ENCODE results near the gene GGT1.
A peak's percentile ranks its signal among the peaks of the same experiment; 100 is the strongest.
"Not testable (repeated sequence)": the region's sequence is repeated elsewhere in the genome, so short reads cannot be mapped to it uniquely, and the experiment has no call there.

Gene GGT1

DNA sequence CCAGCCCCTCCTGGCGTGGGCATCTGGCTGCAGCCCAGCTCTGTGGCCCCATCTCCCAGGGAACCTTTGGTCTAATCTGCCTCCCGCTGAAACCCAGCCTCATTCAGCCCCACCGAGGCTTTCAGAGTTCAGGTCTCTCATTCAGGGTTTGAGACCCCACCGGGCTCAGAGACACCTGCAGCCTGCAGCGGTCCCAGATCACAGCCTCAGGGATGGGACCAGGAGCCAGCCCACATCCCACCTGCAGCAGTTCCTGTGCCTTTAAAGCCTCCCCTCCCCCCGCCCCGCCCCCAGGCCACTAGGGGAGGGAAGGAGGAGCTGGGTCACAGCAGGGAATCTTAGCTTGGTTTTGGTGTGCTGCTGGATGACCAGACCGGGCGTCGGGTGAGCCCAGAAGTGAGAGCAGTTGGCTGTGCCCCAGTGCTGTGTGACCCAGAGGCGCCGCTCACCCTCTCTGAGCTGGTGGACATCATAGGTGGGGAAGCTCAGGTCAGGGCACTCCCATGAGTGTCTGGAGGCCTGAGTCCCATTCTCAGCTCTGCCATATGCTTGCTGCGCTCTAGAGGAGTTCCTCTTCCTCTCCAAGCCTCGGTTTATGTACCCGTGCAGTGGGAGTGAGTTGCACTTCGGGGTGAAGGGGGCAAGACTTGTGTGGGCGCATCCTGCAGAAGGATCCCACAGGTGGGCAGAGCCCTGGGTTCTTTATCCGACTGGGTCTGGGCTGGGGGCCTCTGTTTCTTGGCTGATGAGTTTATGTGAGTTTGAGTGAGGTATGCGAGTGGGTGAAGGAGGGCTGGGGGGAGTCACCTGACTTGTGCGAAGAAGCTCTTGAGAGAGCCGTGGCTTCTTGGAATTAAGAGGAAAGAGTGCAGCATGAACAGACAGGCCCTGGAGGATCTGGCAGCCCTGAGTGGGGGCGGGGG lies at the start of gene GGT1:
TSS of gene GGT1 (plus strand) at position 347 of the 923 bp plus-strand sequence. CDS start 7,889 bp downstream, outside the sequence.
- not testable (repeated sequence) for DNase-seq (ENCODE audit: low read depth in 4 of 4, low spot score in 1 of 4)

DNA sequence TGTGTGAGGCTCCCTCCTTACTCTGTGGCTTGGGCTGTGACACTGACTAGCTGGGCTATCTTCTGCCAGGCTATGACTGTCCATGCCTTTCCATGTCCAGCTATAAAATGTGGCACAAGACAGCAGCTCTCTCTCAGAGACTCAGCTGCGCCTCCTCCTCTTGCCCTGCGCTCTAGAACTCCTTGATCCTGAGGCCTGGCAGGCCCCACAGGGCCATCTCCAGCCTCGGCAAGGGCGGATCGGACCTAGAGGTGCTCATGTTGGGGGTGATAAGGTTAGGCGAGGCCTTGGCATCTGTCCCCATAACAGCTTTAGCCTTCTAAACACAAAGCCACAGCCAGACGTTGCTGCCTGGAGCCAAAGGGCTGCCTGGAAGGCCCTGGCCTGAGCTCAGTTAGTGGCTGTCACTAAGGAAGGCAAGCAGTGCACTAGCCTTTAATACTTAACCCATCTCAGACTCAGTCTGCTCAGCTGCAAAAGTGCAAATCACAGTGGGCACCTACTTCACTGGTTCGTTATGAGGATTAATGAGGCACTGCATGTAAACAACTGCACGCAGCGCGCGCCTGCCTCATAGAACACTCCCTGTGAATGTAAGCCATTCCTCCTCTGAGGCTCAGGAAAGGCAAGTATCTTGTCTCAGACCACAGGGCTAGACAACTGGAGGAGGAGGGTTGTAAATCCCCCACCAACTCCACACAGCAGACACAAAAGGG lies 49.2 kb upstream of the GGT1 start:
- no peak for DNase-seq (ENCODE audit: low read depth in 4 of 4, low spot score in 1 of 4)

DNA sequence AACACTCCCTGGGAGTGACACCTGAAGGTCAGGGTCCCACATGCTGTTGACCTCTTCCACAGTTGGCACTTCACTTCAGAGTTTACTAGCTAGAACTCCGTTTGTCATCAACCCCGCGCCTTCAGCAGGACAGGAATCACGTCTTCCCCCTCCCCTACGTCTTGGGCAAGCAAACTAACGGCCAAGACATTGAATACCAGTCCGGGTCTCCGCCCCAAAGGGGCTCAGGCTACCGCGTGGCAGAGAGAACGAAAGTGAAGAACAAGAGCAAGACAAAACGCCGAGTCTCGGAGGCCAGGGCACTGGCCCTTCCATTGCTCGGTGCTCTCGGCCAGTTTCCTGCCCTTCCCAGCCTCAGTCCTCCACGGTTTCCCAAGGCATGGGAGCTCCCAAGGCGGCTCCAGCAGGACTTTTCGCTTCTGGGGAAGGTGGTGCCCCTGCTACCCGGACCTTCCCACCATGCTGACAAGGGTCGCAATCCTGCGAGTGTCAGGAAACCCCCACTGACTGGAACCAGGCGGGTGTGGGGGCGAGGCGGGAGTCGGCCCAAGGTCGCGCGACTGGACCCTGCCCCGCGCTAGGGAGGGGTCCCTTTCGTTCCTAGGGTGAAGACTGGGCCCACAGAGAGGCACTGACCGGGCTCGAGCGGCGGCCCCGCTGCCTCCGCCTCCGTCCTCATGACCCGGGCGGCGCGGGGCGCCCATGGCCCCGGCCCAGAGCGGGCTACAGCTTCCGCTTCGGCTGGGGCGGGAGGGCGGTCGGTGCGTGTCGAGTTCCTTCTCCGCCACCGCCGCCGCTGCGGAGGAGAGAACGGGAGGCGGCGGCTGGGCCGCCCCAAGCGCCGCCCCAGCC lies 48.5 kb upstream of the GGT1 start, which contains the start of gene GUCD1:
TSS of gene GUCD1 (minus strand) at position 826 of the 852 bp plus-strand sequence. CDS start at position 679, 147 bp downstream.
- peak in 3 of 4 experiments; percentile 7 to 16 (median 14) for DNase-seq (ENCODE audit: low read depth in 4 of 4, low spot score in 1 of 4)

DNA sequence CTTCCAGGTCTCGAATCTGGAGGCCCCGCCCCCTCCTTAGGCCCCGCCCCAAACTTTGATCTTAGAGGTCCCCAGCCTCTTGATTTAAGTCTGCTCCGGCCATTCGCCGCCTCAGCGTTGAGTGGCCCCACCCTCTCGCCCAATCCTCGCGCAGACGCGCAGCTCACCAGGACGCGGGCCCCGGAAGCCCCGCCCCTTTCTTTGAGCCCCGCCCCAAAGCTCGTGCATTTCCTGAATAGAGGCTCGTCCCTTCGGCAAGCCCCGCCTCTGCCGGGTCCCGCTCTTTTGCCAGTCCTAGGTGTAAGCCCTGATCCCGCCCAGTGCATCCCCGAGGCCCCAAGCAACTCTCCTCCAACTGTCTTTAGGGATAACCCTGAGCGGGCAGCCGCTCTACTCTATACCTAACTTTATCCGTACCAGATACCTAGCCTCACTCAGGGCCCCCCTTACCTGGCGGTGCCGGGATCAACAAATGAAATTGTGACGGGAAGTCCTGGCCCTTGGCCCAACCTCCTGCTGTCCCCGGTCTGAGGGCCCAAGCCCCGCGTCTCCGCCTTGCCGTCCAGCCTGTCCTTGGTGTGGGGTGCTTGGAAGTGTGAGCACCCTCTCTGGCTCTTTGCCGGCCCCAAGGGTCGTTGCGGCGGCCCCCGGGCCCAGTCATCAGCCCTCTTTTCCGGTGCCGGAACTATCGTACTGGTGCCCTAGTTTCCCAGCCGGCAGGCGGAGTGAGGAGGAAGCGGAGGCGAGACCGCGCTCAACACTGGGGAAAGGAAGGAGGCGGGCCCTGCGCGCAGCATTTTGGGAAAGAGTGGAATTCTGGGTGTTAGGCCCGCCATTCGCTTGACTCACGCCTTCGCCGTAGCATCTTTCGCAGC lies 47.6 kb upstream of the GGT1 start, which contains the start of gene SNRPD3:
TSS of gene SNRPD3 (plus strand) at position 835 of the 875 bp plus-strand sequence. CDS start 1,676 bp downstream, outside the sequence.
- DNase-seq (ENCODE audit: low read depth in 4 of 4, low spot score in 1 of 4) = peak; percentile 98 to 100 (median 99)

DNA sequence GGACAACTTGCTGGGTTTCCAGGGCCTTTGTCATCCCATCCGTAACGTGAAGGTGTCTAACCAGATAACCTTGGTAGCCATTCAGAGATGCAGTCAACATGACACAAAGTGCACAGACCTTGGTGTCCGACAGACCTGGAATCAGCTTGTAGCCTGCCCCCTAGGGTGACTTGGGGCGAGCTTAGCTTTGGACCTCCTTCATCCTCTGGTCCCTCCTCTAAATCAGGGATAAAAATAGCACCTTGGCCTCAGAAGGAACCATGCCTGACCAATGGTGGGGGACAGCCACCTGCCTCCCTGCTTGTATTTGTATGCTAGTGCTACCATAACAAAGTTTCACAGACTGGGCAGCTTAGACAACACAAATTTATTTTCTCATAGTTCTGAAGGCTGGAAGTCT lies 43.5 kb upstream of the GGT1 start:
- DNase-seq (ENCODE audit: low read depth in 4 of 4, low spot score in 1 of 4) = no peak

DNA sequence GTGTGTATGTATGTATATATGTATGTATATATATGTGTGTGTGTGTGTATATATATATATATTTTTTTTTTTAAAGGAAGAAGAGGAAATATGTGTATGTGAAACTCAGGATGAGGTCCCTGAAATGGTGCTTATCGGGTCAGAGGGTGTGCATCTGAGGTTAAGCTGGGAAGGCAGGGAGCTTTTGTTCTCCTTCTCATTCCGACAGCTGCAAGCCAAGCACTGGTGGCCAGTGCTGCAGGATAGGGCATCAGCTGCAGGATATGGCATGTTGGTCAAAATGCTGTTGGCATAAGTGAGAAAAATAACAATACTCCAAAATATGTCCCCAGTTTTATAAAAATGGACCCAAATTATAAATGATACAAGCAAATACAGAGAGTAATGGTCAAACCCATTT lies 39.7 kb upstream of the GGT1 start:
- no peak for DNase-seq (ENCODE audit: low read depth in 4 of 4, low spot score in 1 of 4)

DNA sequence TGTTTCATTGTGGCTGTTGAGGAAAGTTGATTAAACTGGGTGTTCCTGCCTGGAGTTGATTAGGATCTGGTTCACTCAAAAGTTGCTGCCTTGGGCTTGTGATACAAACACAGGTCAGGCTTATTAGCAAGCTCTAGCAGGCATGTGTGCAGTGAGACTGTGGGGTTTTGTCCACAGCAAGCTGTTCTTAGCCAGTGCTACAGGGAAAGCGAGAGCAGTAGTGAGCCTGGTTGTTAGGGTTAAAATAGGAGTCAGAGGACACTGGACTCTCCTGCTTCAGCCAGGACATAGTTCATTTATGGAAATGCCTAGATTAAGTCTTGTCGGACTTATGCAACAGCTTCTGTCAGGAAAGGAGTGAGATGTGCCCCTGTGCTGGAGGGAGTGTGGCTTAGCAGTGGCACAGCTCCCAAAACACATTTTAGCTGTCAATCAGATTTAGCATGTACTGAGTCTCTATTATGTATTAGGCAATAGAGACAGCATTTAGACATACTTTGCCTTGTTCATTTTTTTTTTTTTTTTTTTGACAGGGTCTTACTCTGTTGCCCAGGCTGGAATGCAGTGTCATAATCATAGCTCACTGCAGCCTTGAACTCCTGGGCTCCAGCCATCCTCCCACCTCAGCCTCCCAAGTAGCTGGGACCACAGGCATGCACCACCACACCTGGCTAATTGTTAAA lies 38.5 kb upstream of the GGT1 start:
- no peak for DNase-seq (ENCODE audit: low read depth in 4 of 4, low spot score in 1 of 4)

DNA sequence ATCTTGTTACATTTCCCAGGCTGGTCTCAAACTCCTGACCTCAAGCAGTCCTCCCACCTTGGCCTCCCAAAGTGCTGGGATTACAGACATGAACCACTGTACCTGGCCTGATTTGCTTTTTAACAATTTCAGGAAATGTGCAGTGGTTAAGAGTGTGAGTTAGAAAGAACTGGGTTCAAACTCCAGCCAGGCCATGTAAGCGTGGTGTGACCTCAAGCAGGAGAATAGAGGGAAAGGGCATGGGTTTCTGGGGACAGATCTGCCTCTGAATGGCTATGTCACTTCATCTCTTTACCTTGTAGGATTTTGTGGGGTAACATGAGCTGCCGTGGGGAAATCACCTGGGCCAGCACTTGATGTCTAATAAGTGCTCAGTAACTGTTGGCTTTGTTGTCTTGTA lies 37.9 kb upstream of the GGT1 start:
- no peak for DNase-seq (ENCODE audit: low read depth in 4 of 4, low spot score in 1 of 4)

DNA sequence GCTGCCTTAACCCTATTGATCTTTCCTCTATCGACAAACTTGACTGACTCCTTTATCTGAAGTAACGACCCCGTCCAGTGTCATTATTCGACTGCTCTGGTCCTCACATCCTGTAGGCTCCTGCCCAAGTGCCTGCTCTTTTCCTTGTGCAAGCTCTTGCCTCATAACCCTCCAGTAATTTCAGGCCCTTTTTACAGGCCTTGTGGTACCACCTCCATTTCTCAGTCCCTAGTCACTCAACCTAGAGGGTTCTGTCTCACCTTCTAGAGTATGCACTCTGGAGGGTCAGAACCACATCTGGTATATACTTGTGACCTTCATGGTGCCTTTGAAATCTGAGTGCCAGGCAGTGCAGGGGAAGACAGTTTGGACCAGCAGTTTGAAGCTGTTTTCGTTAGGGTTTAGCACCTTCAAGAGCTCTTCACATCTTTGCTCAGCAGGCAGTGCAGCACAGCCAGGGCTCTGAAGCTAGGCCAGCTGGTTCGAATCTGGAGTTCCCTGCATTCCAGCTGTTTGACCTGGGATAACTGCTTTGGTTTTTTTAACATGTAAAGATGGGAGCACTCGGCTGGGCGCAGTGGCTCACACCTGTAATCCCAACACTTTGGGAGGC lies 36.0 kb upstream of the GGT1 start:
- DNase-seq (ENCODE audit: low read depth in 4 of 4, low spot score in 1 of 4) = no peak

DNA sequence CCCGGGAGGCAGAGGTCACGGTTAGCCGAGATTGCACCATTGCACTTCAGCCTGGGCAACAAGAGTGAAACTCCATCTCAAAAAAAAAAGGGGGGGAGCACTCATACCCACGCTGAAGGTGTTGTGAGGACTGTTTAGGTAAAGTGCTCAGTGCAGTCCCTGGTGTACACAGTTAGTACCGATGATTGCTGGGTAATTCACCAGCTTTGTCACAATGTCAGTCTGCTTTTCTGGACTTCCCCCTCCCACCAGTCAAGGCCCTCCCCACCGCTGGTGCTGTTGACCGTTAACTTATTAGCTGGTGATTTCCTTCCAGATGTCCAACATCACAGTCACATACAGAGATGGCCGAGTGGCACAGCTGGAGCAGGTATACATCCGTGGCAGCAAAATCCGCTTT lies 35.3 kb upstream of the GGT1 start:
- no peak for DNase-seq (ENCODE audit: low read depth in 4 of 4, low spot score in 1 of 4)

DNA sequence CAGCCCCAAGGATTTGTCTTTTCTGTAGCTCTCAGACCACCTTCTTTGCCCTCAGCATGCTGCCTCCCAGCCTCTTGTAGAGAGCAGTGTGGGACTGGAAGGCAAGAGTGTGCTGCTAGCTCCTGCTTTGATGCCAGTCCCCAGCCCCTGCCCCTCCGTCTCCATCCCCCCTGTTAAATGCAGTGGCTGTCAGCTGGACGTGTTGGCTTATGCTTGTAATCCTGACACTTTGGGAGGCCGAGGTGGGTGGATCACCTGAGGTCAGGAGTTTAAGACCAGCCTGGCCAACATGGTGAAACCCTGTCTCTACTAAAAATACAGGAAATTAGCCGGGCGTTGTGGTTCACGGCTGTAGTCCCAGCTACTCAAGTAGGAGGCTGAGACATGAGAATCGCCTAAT lies 31.7 kb upstream of the GGT1 start:
- DNase-seq (ENCODE audit: low read depth in 4 of 4, low spot score in 1 of 4) = no peak

DNA sequence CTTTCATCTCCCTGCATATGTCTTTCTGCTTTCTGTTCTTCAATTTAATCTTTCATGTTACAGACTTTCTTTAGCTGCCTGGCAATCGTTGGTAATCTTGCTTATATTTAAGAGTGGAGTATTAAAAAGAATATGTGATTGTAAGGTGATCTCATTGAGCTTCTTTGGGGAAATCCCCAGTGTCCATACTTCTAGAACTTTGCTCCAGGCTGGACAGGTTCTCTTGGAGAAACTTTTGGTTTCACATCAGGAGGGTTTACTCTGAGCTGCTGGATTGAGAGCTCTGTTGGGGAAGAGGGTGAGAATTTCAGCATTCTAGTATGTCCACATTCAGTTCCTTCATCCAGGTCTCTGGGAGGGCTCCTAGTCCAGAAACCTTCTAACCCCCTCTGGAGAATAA lies 26.2 kb upstream of the GGT1 start:
- DNase-seq (ENCODE audit: low read depth in 4 of 4, low spot score in 1 of 4) = no peak

DNA sequence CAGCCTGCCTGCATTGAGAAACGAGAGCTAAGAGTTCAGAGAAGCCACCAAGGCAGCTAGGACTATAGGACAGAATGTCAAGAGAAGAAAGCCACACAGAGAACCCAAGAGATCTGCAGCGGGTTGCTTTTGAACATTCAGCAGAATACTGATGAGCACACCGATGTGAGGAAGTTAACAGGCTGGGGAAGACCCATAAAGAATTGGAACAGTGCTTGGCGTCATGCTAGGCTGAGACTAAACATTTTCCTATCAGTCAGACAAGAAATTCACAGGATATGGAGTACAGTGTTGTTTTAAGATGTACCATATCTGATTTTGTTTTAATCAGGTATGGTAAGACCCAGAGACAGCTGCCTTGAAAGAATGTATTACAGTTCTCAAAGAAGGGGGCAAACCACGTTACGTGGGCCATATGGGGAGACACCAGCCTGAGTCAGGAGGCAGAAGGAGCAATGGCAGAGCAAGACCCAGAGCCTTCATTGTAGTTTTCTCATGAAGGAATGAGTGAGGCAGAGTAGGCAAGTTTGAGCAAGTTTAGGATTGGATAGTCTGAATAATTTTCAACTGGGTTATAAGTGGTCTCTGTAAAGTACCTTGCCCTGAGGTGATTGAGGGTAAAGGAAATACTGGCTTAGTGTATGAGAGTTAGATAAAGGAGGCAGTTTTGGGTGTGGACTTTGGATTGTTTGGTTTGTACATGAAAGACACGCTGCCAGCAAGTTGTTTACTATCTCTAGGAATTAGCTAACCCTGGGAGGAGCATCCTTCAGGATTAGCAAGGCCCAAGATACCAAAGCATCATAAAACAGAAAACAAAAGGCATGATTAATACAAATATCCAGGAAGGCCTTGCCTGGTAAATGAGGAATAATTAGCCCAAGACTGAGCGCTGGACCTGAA lies 24.4 kb upstream of the GGT1 start:
- DNase-seq (ENCODE audit: low read depth in 4 of 4, low spot score in 1 of 4) = no peak

DNA sequence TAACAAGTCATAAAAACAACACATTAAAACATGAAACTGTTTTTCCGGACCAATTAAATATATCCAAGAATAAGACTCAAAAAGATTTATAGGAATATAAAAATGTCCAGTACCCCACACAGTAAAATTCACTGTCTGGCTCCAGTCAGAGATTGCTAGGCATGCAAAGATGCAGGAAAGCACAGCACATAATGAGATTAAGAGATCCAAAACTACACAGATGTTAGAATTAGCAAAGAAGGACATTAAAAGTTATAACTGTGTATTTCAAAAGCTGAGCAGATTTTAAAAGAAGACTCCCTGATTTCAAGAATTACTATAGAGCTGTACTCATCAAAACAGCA lies 23.8 kb upstream of the GGT1 start:
- no peak for DNase-seq (ENCODE audit: low read depth in 4 of 4, low spot score in 1 of 4)

DNA sequence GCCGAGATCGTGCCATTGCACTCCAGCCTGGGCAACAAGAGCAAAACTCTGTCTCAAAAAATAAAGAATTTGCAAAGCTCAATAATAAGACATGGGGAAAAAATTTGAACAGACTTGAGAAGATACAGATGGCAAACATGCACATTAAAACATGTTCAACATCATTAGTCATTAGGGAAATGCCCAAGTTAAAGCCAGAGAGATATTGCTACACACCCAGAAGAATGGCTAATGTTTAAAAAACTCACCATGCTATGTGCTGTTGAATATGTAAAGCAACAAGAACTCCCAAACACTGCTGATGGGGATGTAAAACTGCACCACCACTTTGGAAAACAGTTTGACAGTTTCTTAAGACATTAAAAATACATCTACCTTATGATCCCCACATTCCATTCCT lies 22.7 kb upstream of the GGT1 start:
- no peak for DNase-seq (ENCODE audit: low read depth in 4 of 4, low spot score in 1 of 4)

DNA sequence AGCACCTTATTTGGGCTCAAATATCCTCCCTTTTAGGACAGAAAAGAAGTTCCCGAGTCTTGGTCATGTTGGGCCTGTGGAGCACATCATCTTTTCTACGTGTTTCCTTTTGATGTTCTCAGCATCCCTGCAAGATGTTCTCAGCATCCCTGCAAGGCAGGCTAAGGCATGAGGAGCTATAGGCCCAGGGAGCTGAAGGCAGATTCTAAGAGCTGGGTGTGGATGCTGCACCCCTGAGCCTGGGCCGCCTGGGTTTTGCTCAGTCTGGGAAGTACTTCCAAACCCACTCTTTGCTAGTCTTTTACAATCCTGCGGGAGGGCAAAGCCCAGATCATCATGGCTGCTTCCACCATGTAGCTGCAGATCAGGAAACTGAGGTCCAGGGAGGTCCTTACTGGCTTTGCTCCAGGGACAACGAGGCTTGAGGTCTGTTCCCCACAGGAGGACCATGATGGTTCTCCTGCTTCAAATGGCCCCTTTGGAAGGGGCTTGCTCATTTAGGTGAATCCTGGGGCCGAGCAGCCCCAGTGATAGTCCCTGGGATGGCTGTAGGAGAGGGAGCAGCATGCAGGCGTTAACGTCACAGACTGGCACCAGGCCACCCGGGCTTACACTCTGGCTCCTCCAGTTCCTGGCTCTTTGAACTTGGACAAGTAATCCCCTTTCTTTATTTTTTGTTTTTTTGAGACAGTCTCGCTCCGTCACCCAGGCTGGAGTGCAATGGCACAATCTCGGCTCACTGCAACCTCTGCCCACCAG lies 20.8 kb upstream of the GGT1 start:
- no peak for DNase-seq (ENCODE audit: low read depth in 4 of 4, low spot score in 1 of 4)

Data from stimulated activated CD4-positive, alpha-beta T cell treated with anti-CD3 and anti-CD28 coated beads, Interleukin-1b, Interleukin-23, amount 100 ng/mL, for 24 hours (primary cell).